Adrenal gland (tissue), 12 donors: ENCODE data around the gene SMO. TPM values are rescaled to one million over a fixed set of nuclear protein-coding genes. Genes with fewer than 3 reads are reported as not detected.
"Not testable (repeated sequence)": the region's sequence is repeated elsewhere in the genome, so short reads cannot be mapped to it uniquely, and the experiment has no call there.

Source experiments
- DNase-seq, 7 donors: peaks; one replicate each; pipeline ENCODE4 v3.0.0-alpha.2; 2019 to 2020
- H3K27ac ChIP-seq, 5 donors: fragments of 200-600 bp; sonication (generic) in 4 of 5; 1 replicate in 3 of 5; 2 replicates in 2 of 5; pipeline versions ENCODE4 v1.5.1 to v1.8.0; 2016 to 2020; ENCODE audit warnings: mild to moderate bottlenecking in 1 of 5
- H3K27me3 ChIP-seq: fragments of 200-600 bp; 2 replicates; pipeline ENCODE4 v1.8.0; 2021
- H3K36me3 ChIP-seq, 2 donors: fragments of 200-600 bp; replicated peaks in 1 of 2; 1 replicate in 1 of 2; 2 replicates in 1 of 2; pipeline versions ENCODE4 v1.5.1 to v1.8.0; 2018 to 2022
- H3K4me1 ChIP-seq, 2 donors: fragments of 200-600 bp; replicated peaks in 1 of 2; 1 replicate in 1 of 2; 2 replicates in 1 of 2; pipeline versions ENCODE4 v1.5.1 to v1.8.0; 2018 to 2021
- H3K4me3 ChIP-seq, 4 donors: fragments of 200-600 bp; sonication (generic) in 3 of 4; one replicate each; pipeline ENCODE4 v1.5.1; 2016 to 2018
- H3K9me3 ChIP-seq, 3 donors: fragments of 200-600 bp; sonication (generic) in 1 of 3; replicated peaks in 1 of 3; 1 replicate in 2 of 3; 2 replicates in 1 of 3; pipeline versions ENCODE4 v1.5.1 to v1.8.0; 2016 to 2021
- POLR2A ChIP-seq, 2 donors: fragments of 450-650 bp; IDR thresholded peaks; one replicate each; pipeline ENCODE4 v1.6.1; 2017; ENCODE audit warnings: antibody characterized with exemption in 2 of 2, mild to moderate bottlenecking in 2 of 2, moderate library complexity in 1 of 2
- WGBS, 4 donors: extraction: QIAGEN DNeasy Blood & Tissue Kit in 2 of 4; methylation state at CpG; one replicate each; pipeline versions ENCODE4 v1.1.5 to v1.1.7; 2013 to 2017; 5-methylcytosine and 5-hydroxymethylcytosine counted together
- intact Hi-C, 2 donors: fragments of 100-400 bp; cut with DNase I; formaldehyde crosslinking; loops; one replicate each; pipeline versions ENCODE4 v1.14.1 to v1.15.0; 2022 to 2023
- polyA plus RNA-seq, 3 donors: library from polyadenylated mRNA; stranded (reverse); fragments of 200-250 nt in 2 of 3; fragments of 350-450 nt in 1 of 3; fragmentation: Illumina TruSeq in 1 of 3; extraction: RNeasy Lipid Tissue Mini Kit (QIAGEN cat#74804) in 1 of 3; gene quantifications; one replicate each; pipeline ENCODE4 v1.2.3, GENCODE V29; 2013 to 2014
- total RNA-seq, 9 donors: library from RNA; depleted of rRNA in 4 of 9; stranded (reverse); fragments of >200 nt in 4 of 9; fragments of 120-200 nt in 1 of 9; fragmentation: NEBNext Ultra II Directional in 1 of 9; extraction: Animal tissue kit (Norgen Biotek cat#: 25700) in 1 of 9; gene quantifications; one replicate each; pipeline versions ENCODE4 v1.1.0 to v1.2.4, GENCODE V29; 2013 to 2023
- TF ChIP-seq, protein P1 (sequence below), 6 experiments: fragments of 450-650 bp in 4 of 6; fragments of 200-600 bp in 2 of 6; sonication (generic) in 1 of 6; IDR thresholded peaks; 1 replicate in 5 of 6; 2 replicates in 1 of 6; pipeline versions ENCODE4 v1.5.1 to v1.8.0; 2016 to 2021; ENCODE audit warnings: antibody characterized with exemption in 6 of 6, mild to moderate bottlenecking in 2 of 6, moderate library complexity in 1 of 6
- donor health status: healthy with polysubstance abuse.
- donor health status: Bipolar disorder and iron deficiency.
- donor health status: DM: yes; HTN: yes; CAD: no.
- donor health status: DM: no; HTN: no; CAD: no.
- donor health status: DM: no; HTN: no; CAD: no.
- donor health status: DM: yes; HTN: yes; CAD: no.

The SMO gene
- total and polyA plus RNA-seq, 12 donors: 2.5 to 23.9 (median 9.4) TPM

DNA sequence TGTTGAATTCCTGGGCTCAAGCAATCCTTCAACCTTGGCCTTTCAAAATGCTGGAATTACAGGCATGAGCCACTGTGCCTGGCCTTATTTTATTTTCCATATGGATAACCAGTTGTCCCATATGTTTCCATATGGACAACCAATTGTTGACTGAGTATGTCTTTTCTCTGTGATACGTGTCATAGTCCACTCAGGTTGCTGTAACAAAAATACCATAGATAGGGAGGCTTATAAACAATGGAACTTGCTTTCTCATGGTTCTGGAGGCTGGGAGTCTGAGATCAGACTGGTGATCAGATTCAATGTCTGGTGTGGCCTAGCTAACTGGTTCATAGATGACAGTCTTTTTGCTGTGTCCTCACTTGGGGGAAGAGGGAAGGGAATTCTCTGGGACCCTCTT lies 55.8 kb downstream of the SMO start:
- no peaks in the 10 kb centered on the region for H3K4me1 ChIP-seq
- no peak overlapping the region for H3K27ac ChIP-seq
- 95 to 100% (median 98%) methylated on average over 1 of the region's 1 CpG for WGBS, 4 donors
- no peak overlapping the region for H3K4me3 ChIP-seq
- no peak for DNase-seq
- no peaks in the 10 kb centered on the region for H3K27me3 ChIP-seq
- no peaks in the 10 kb centered on the region for H3K9me3 ChIP-seq
- intact Hi-C loops: no loop called here
- no peak for TF ChIP-seq POLR2A (IDR thresholded peaks at IDR 0.05)
- TF ChIP-seq, protein P1, sequence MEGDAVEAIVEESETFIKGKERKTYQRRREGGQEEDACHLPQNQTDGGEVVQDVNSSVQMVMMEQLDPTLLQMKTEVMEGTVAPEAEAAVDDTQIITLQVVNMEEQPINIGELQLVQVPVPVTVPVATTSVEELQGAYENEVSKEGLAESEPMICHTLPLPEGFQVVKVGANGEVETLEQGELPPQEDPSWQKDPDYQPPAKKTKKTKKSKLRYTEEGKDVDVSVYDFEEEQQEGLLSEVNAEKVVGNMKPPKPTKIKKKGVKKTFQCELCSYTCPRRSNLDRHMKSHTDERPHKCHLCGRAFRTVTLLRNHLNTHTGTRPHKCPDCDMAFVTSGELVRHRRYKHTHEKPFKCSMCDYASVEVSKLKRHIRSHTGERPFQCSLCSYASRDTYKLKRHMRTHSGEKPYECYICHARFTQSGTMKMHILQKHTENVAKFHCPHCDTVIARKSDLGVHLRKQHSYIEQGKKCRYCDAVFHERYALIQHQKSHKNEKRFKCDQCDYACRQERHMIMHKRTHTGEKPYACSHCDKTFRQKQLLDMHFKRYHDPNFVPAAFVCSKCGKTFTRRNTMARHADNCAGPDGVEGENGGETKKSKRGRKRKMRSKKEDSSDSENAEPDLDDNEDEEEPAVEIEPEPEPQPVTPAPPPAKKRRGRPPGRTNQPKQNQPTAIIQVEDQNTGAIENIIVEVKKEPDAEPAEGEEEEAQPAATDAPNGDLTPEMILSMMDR (IDR thresholded peaks at IDR 0.05): no peak
- no peaks in the 10 kb centered on the region for H3K36me3 ChIP-seq

DNA sequence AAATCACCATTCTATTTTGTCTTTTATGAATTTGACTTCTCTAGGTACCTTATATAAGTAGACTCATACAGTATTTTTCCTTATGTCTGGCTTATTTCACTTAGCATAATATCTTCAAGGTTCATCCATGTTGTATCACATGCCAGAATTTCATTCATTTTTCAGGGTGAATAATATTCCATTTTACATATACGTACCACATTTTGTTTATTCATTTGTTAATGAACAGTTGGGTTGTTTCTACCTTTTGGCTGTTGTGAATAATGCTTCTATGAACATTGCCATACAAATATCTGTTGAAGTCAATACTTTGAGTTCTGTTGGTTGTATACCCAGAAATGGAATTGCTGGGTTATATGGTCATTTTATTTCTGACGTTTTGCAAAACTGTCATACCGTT lies 57.1 kb downstream of the SMO start:
- no peaks in the 10 kb centered on the region for H3K36me3 ChIP-seq
- H3K9me3 ChIP-seq: no peaks in the 10 kb centered on the region
- TF ChIP-seq, protein P1 (IDR thresholded peaks at IDR 0.05): no peak
- no peak for TF ChIP-seq POLR2A (IDR thresholded peaks at IDR 0.05)
- no peaks in the 10 kb centered on the region for H3K27me3 ChIP-seq
- H3K27ac ChIP-seq: no peak overlapping the region
- DNase-seq: no peak
- 59 to 96% (median 91%) methylated on average over 3 of the region's 3 CpGs for WGBS, 4 donors
- H3K4me1 ChIP-seq: no peaks in the 10 kb centered on the region
- no peak overlapping the region for H3K4me3 ChIP-seq
- intact Hi-C loops: no loop called here

- no peak for DNase-seq
- Histone ChIP-seq H3K36me3 (no peaks in the 10 kb centered on the region), H3K9me3 (no peaks in the 10 kb centered on the region), H3K27me3 (no peaks in the 10 kb centered on the region), H3K4me1 (peaks cover under 1 to 3% of the 10 kb centered on the region in 2 donors), H3K4me3 (no peak overlapping the region), H3K27ac (no peak overlapping the region)
- 75 to 85% (median 80%) methylated on average over 2 of the region's 2 CpGs for WGBS, 4 donors
- TF ChIP-seq, protein P1 (IDR thresholded peaks at IDR 0.05): no peak
- TF ChIP-seq POLR2A (IDR thresholded peaks at IDR 0.05): no peak
- intact Hi-C loops: no loop called here
Measured at GRCh38 chr7:129247087-129247486, 58.7 kb downstream of the SMO start.

DNA sequence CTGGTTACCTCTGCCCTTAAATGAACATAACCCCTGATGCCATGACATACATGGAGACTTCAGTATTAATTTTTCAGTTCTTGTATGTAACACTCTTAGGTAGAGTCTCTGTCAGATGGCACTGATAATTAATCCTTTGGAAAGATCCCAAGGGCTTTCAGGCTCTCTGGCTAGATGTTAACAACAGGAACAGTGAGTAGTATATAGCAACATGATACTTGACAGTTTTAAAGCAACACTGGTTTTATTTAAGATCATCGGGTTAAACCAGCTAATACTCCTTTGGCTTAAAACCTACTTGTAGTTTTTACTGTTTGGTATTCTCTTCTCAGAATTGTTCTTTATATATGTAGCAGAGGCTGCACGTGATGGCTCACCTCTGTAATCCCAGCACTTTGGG lies 63.7 kb downstream of the SMO start:
- H3K4me3 ChIP-seq: no peak overlapping the region
- H3K27ac ChIP-seq: no peak overlapping the region
- peaks cover 3 to 6% of the 10 kb centered on the region in 2 donors for H3K4me1 ChIP-seq
- H3K36me3 ChIP-seq: no peaks in the 10 kb centered on the region
- H3K9me3 ChIP-seq: no peaks in the 10 kb centered on the region
- intact Hi-C loops: no loop called here
- no peak for TF ChIP-seq POLR2A (IDR thresholded peaks at IDR 0.05)
- TF ChIP-seq, protein P1 (IDR thresholded peaks at IDR 0.05): no peak
- WGBS, 4 donors: 74 to 81% (median 76%) methylated on average over 2 of the region's 2 CpGs
- no peaks in the 10 kb centered on the region for H3K27me3 ChIP-seq
- no peak for DNase-seq

GRCh38 chr7:129252603-129253002 lies 64.2 kb downstream of the SMO start:
- H3K36me3 ChIP-seq, H3K9me3 ChIP-seq, H3K27me3 ChIP-seq, H3K4me3 ChIP-seq, H3K4me1 ChIP-seq, DNase-seq, intact Hi-C loops, H3K27ac ChIP-seq: not testable (repeated sequence)
- 92 to 98% (median 97%) methylated on average over 5 of the region's 5 CpGs for WGBS, 4 donors
